ENCODE data around the gene H1-8. TPM values are rescaled to one million over a fixed set of nuclear protein-coding genes. Genes with fewer than 3 reads are reported as not detected.
A peak's percentile ranks its signal among the peaks of the same experiment; 100 is the strongest.

H1-8 gene
- total RNA-seq, 2 donors from 2014 or later = not detected

GRCh38 chr3:129549805-129550204 lies 6.8 kb downstream of the H1-8 start:
- ATAC-seq (no peak), DNase-seq (no peak)
- intact Hi-C loops (cut with DNase I, micrococcal nuclease) = no loop called here

GRCh38 chr3:129552287-129553050 lies 9.5 kb downstream of the H1-8 start:
- ATAC-seq = no peak
- intact Hi-C loops (cut with DNase I, micrococcal nuclease) = no loop called here
- DNase-seq = no peak

- ATAC-seq = no peak
- intact Hi-C loops (cut with DNase I, micrococcal nuclease) = no loop called here
- no peak for DNase-seq
These were observed 10.2 kb downstream of the H1-8 start for GRCh38 chr3:129553171-129553570.

GRCh38 chr3:129553719-129554118 lies 10.7 kb downstream of the H1-8 start:
- intact Hi-C loops (cut with DNase I, micrococcal nuclease) = no loop called here
- DNase-seq (no peak), ATAC-seq (peak; percentile 51)

GRCh38 chr3:129554356-129555152 lies 11.6 kb downstream of the H1-8 start:
- ATAC-seq = no peak
- intact Hi-C loops (cut with DNase I, micrococcal nuclease) = no loop called here

GRCh38 chr3:129555153-129555550 lies 12.2 kb downstream of the H1-8 start:
- ATAC-seq (no peak), DNase-seq (no peak)
- intact Hi-C loops (cut with DNase I, micrococcal nuclease) = no loop called here

More at GRCh38 chr3:129554356-129555152, 11.6 kb downstream of the H1-8 start:
- no peak for DNase-seq

- intact Hi-C loops (cut with DNase I, micrococcal nuclease) = no loop called here
- DNase-seq (no peak), ATAC-seq (no peak)
These were observed 12.8 kb downstream of the H1-8 start for GRCh38 chr3:129555616-129556357.

- no peak for DNase-seq
- intact Hi-C loops (cut with DNase I, micrococcal nuclease) = no loop called here
- ATAC-seq = no peak
These were observed 13.4 kb downstream of the H1-8 start for GRCh38 chr3:129556358-129556695.

- DNase-seq (no peak), ATAC-seq (no peak)
- intact Hi-C loops (cut with DNase I, micrococcal nuclease) = no loop called here
These were observed 14.0 kb downstream of the H1-8 start for GRCh38 chr3:129556890-129557547.

- DNase-seq = no peak
- intact Hi-C loops (cut with DNase I, micrococcal nuclease) = no loop called here
- no peak for ATAC-seq
These were observed 14.5 kb downstream of the H1-8 start for GRCh38 chr3:129557548-129557894.

- intact Hi-C loops (cut with DNase I, micrococcal nuclease) = no loop called here
- ATAC-seq = no peak
- DNase-seq = no peak
These were observed 15.3 kb downstream of the H1-8 start for GRCh38 chr3:129558081-129558771.

- no peak for ATAC-seq
- no peak for DNase-seq
- intact Hi-C loops (cut with DNase I, micrococcal nuclease) = no loop called here
These were observed 16.0 kb downstream of the H1-8 start for GRCh38 chr3:129558772-129559564.

- ATAC-seq (no peak), DNase-seq (no peak)
- intact Hi-C loops (cut with DNase I, micrococcal nuclease) = no loop called here
These were observed 16.6 kb downstream of the H1-8 start for GRCh38 chr3:129559565-129560079.

- intact Hi-C loops (cut with DNase I, micrococcal nuclease) = no loop called here
- ATAC-seq = no peak
- DNase-seq = no peak
These were observed 17.4 kb downstream of the H1-8 start for GRCh38 chr3:129560269-129560787.

GRCh38 chr3:129560911-129561594 lies 18.1 kb downstream of the H1-8 start:
- intact Hi-C loops (cut with DNase I, micrococcal nuclease) = no loop called here

GRCh38 chr3:129561619-129562248 lies 18.8 kb downstream of the H1-8 start:
- DNase-seq (no peak), ATAC-seq (no peak)
- intact Hi-C loops (cut with DNase I, micrococcal nuclease) = no loop called here

More at GRCh38 chr3:129560911-129561594, 18.1 kb downstream of the H1-8 start:
- ATAC-seq (peak; percentile 37), DNase-seq (peak; percentile 45 to 64)

All from left colon (tissue), 2 donors.